GM19043 (cell line): ENCODE results near the gene ELAVL1.
"Not testable (repeated sequence)": the region's sequence is repeated elsewhere in the genome, so short reads cannot be mapped to it uniquely, and the experiment has no call there.

Experiments
- ATAC-seq: cut with Tn5 transposase; IDR thresholded peaks from one replicate; pipeline ENCODE4 v1.9.1; 2021; ENCODE audit warnings: low read depth; ENCODE audit not compliant: unreplicated experiment

ELAVL1 gene

GRCh38 chr19:7943444-7944176 is 61.8 kb downstream of the ELAVL1 start, which contains the start of gene TIMM44:
TSS of gene TIMM44 (minus strand) at chr19:7943666. CDS start at chr19:7943651, 15 bp downstream.
- ATAC-seq: peak; percentile 94

- ATAC-seq: no peak
These were observed 62.4 kb downstream of the ELAVL1 start for GRCh38 chr19:7942981-7943443.

- ATAC-seq: no peak
These were observed 63.4 kb downstream of the ELAVL1 start for GRCh38 chr19:7941895-7942596.

- no peak for ATAC-seq
These were observed 64.6 kb downstream of the ELAVL1 start for GRCh38 chr19:7940841-7941240.

GRCh38 chr19:7934766-7935165 is 70.7 kb downstream of the ELAVL1 start:
- ATAC-seq: no peak

GRCh38 chr19:7933828-7934725 is 71.4 kb downstream of the ELAVL1 start:
- no peak for ATAC-seq

- no peak for ATAC-seq
These were observed 72.0 kb downstream of the ELAVL1 start for GRCh38 chr19:7933411-7933810.

GRCh38 chr19:7932930-7933300 is 72.5 kb downstream of the ELAVL1 start:
- no peak for ATAC-seq

- no peak for ATAC-seq
These were observed 73.0 kb downstream of the ELAVL1 start for GRCh38 chr19:7932276-7932929.

GRCh38 chr19:7931221-7932061 is 74.0 kb downstream of the ELAVL1 start:
- ATAC-seq: no peak

GRCh38 chr19:7930765-7931164 is 74.7 kb downstream of the ELAVL1 start:
- ATAC-seq: no peak

GRCh38 chr19:7930030-7930429 is 75.4 kb downstream of the ELAVL1 start:
- not testable (repeated sequence) for ATAC-seq

GRCh38 chr19:7928741-7929701 is 76.4 kb downstream of the ELAVL1 start:
- no peak for ATAC-seq

GRCh38 chr19:7928334-7928706 is 77.1 kb downstream of the ELAVL1 start:
- ATAC-seq: no peak

GRCh38 chr19:7927605-7928333 is 77.7 kb downstream of the ELAVL1 start:
- ATAC-seq: no peak

- ATAC-seq: no peak
These were observed 78.5 kb downstream of the ELAVL1 start for GRCh38 chr19:7926727-7927604.
